ENCODE measurements around the gene DAP.

GRCh38 chr5:10735569-10736276, 25.3 kb downstream of the DAP start:
- TF ChIP-seq, protein P1, sequence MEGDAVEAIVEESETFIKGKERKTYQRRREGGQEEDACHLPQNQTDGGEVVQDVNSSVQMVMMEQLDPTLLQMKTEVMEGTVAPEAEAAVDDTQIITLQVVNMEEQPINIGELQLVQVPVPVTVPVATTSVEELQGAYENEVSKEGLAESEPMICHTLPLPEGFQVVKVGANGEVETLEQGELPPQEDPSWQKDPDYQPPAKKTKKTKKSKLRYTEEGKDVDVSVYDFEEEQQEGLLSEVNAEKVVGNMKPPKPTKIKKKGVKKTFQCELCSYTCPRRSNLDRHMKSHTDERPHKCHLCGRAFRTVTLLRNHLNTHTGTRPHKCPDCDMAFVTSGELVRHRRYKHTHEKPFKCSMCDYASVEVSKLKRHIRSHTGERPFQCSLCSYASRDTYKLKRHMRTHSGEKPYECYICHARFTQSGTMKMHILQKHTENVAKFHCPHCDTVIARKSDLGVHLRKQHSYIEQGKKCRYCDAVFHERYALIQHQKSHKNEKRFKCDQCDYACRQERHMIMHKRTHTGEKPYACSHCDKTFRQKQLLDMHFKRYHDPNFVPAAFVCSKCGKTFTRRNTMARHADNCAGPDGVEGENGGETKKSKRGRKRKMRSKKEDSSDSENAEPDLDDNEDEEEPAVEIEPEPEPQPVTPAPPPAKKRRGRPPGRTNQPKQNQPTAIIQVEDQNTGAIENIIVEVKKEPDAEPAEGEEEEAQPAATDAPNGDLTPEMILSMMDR (conservative IDR thresholded peaks at IDR 0.05): no peak
- no peak for TF ChIP-seq EZH2 (IDR thresholded peaks at IDR 0.05; ENCODE audit: low read depth)

Data from PC-9 (cell line).